ENCODE data around the gene COL8A2.

The COL8A2 gene

GRCh38 chr1:36125129-36125991 is at the start of gene COL8A2:
COL8A2 (minus strand) TSS chr1:36125222; CDS start chr1:36100242, 24,980 bp downstream.
- H3K9me3 ChIP-seq (ENCODE audit: insufficient read depth, low read length), result no peaks in the 10 kb centered on the region
- no peak for DNase-seq (ENCODE audit: low read depth, low spot score)
- H3K4me3 ChIP-seq (ENCODE audit: insufficient read length, low read depth), result peak within 1 kb of the TSS; percentile 17
- no peak for TF ChIP-seq YY1 (IDR thresholded peaks at IDR 0.05; ENCODE audit: insufficient read depth, insufficient read length)
- no peak for TF ChIP-seq ZNF274 (IDR thresholded peaks at IDR 0.05; ENCODE audit: low read depth, low read length)
- peak; percentile 74 for TF ChIP-seq SUZ12 (IDR thresholded peaks at IDR 0.05; ENCODE audit: extremely low read depth, insufficient read depth, insufficient read length)
- H3K27me3 ChIP-seq (ENCODE audit: insufficient read depth, insufficient read length), result peaks cover 49% of the 10 kb centered on the region
- peak within 1 kb of the TSS; percentile 68 for H3K9ac ChIP-seq (ENCODE audit: insufficient read length, low read depth)
- H3K36me3 ChIP-seq (ENCODE audit: insufficient read depth, insufficient read length, low read length), result no peaks in the 10 kb centered on the region
- peaks cover 20% of the 10 kb centered on the region for H3K4me1 ChIP-seq (ENCODE audit: insufficient read depth, insufficient read length)

DNA sequence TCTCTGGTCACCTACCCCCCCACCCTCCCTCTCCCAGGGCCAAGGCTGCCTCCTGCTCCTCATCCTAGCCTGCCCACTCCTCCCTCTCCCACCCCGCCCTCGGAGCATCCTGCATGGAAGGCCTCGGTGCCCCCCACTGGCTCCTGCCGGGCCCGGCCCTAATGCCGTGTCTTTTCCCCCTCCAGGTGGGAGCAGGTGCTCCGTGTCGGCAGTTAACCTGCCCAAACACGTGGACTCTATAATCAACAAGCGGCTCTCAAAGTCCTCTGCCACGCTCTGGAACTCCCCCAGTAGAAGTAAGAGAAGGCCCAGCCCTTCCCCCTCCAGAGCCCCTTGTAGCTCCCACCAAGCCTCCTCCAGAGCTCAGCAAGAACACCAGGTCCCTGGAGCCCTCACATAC is 49.7 kb upstream of the COL8A2 start:
- H3K27me3 ChIP-seq (ENCODE audit: insufficient read depth, insufficient read length), result no peaks in the 10 kb centered on the region
- peaks cover 95% of the 10 kb centered on the region for H3K36me3 ChIP-seq (ENCODE audit: insufficient read depth, insufficient read length, low read length)
- DNase-seq (ENCODE audit: low read depth, low spot score), result no peak
- no peaks in the 10 kb centered on the region for H3K9me3 ChIP-seq (ENCODE audit: insufficient read depth, low read length)
- H3K9ac ChIP-seq (ENCODE audit: insufficient read length, low read depth), result no peak overlapping the region
- peaks cover 37% of the 10 kb centered on the region for H3K4me1 ChIP-seq (ENCODE audit: insufficient read depth, insufficient read length)
- no peak for TF ChIP-seq ZNF274 (IDR thresholded peaks at IDR 0.05; ENCODE audit: low read depth, low read length)
- no peak for TF ChIP-seq SUZ12 (IDR thresholded peaks at IDR 0.05; ENCODE audit: extremely low read depth, insufficient read depth, insufficient read length)
- TF ChIP-seq YY1 (IDR thresholded peaks at IDR 0.05; ENCODE audit: insufficient read depth, insufficient read length), result no peak
- no peak overlapping the region for H3K4me3 ChIP-seq (ENCODE audit: insufficient read length, low read depth)

DNA sequence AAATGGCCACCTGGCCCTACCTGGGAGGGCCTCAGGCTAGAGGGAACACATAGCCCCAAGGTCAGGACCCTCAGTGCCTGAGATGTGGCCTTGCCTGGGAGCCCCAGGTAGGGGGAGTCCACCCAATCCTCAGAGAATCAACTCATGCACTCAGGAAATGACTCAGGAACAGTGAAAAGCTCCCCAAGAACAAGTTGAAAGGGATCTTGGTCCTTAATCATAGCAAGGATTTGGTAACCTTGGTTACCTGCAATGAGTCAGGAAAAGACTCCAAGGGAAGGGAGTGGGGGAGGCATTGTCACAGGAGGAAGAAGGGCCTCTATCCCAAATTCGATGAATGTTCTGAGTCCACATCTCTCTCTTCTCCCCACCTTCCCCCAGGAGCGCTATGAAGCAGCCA is 48.0 kb upstream of the COL8A2 start:
- no peaks in the 10 kb centered on the region for H3K9me3 ChIP-seq (ENCODE audit: insufficient read depth, low read length)
- H3K36me3 ChIP-seq (ENCODE audit: insufficient read depth, insufficient read length, low read length), result peaks cover 91% of the 10 kb centered on the region
- no peaks in the 10 kb centered on the region for H3K27me3 ChIP-seq (ENCODE audit: insufficient read depth, insufficient read length)
- H3K4me3 ChIP-seq (ENCODE audit: insufficient read length, low read depth), result no peak overlapping the region
- no peak overlapping the region for H3K9ac ChIP-seq (ENCODE audit: insufficient read length, low read depth)
- H3K4me1 ChIP-seq (ENCODE audit: insufficient read depth, insufficient read length), result peaks cover 28% of the 10 kb centered on the region
- no peak for DNase-seq (ENCODE audit: low read depth, low spot score)
- TF ChIP-seq SUZ12 (IDR thresholded peaks at IDR 0.05; ENCODE audit: extremely low read depth, insufficient read depth, insufficient read length) (no peak), ZNF274 (IDR thresholded peaks at IDR 0.05; ENCODE audit: low read depth, low read length) (no peak), YY1 (IDR thresholded peaks at IDR 0.05; ENCODE audit: insufficient read depth, insufficient read length) (no peak)

DNA sequence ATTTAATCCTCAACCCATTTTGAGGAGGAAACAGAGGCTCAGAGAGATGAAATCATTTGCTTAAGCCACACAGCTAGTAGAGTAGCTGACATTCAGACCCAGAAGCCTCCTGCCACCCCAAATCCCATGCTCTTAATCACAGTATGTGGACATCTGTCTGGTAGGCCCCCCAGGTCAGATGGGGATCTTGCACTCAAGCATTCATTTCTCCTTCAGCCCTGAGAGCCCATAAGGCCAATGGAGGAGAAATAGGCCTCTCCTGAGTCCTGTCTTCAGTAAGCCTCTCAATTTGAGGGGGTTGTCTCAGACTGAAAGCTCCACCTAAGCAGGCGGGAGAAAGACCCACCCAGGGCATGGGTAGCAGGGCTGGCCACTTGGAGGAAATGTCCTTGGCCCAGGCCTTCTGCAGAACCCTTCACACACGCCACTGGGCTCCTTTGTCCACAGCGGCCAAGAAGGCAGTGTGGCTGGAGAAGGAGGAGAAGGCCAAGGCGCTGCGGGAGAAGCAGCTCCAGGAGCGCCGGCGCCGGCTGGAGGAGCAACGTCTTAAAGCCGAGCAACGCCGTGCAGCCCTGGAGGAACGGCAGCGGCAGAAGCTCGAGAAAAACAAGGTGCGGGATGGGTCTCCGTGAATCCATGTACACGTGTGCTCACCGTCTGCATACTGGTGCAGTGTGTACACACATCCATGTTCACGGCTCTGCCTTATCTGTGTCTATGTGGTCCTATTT is 47.2 kb upstream of the COL8A2 start:
- H3K4me3 ChIP-seq (ENCODE audit: insufficient read length, low read depth), result no peak overlapping the region
- DNase-seq (ENCODE audit: low read depth, low spot score), result no peak
- no peak for TF ChIP-seq SUZ12 (IDR thresholded peaks at IDR 0.05; ENCODE audit: extremely low read depth, insufficient read depth, insufficient read length)
- TF ChIP-seq YY1 (IDR thresholded peaks at IDR 0.05; ENCODE audit: insufficient read depth, insufficient read length), result no peak
- no peak for TF ChIP-seq ZNF274 (IDR thresholded peaks at IDR 0.05; ENCODE audit: low read depth, low read length)
- H3K9ac ChIP-seq (ENCODE audit: insufficient read length, low read depth), result no peak overlapping the region
- H3K36me3 ChIP-seq (ENCODE audit: insufficient read depth, insufficient read length, low read length), result peaks cover 90% of the 10 kb centered on the region
- no peaks in the 10 kb centered on the region for H3K9me3 ChIP-seq (ENCODE audit: insufficient read depth, low read length)
- no peaks in the 10 kb centered on the region for H3K27me3 ChIP-seq (ENCODE audit: insufficient read depth, insufficient read length)
- H3K4me1 ChIP-seq (ENCODE audit: insufficient read depth, insufficient read length), result peaks cover 30% of the 10 kb centered on the region

- H3K36me3 ChIP-seq (ENCODE audit: insufficient read depth, insufficient read length, low read length), result peaks cover 88% of the 10 kb centered on the region
Observed at GRCh38 chr1:36170643-36171412, 45.8 kb upstream of the COL8A2 start.

GRCh38 chr1:36168514-36168913 is 43.5 kb upstream of the COL8A2 start:
- Histone ChIP-seq H3K9me3 (ENCODE audit: insufficient read depth, low read length) (no peaks in the 10 kb centered on the region), H3K4me1 (ENCODE audit: insufficient read depth, insufficient read length) (peaks cover 15% of the 10 kb centered on the region), H3K4me3 (ENCODE audit: insufficient read length, low read depth) (no peak overlapping the region), H3K27me3 (ENCODE audit: insufficient read depth, insufficient read length) (no peaks in the 10 kb centered on the region), H3K9ac (ENCODE audit: insufficient read length, low read depth) (no peak overlapping the region), H3K36me3 (ENCODE audit: insufficient read depth, insufficient read length, low read length) (peaks cover 82% of the 10 kb centered on the region)
- no peak for DNase-seq (ENCODE audit: low read depth, low spot score)
- TF ChIP-seq ZNF274 (IDR thresholded peaks at IDR 0.05; ENCODE audit: low read depth, low read length) (no peak), SUZ12 (IDR thresholded peaks at IDR 0.05; ENCODE audit: extremely low read depth, insufficient read depth, insufficient read length) (no peak), YY1 (IDR thresholded peaks at IDR 0.05; ENCODE audit: insufficient read depth, insufficient read length) (no peak)

More at GRCh38 chr1:36170643-36171412, 45.8 kb upstream of the COL8A2 start:
- no peak for DNase-seq (ENCODE audit: low read depth, low spot score)
- no peak for TF ChIP-seq SUZ12 (IDR thresholded peaks at IDR 0.05; ENCODE audit: extremely low read depth, insufficient read depth, insufficient read length)
- no peak for TF ChIP-seq ZNF274 (IDR thresholded peaks at IDR 0.05; ENCODE audit: low read depth, low read length)
- TF ChIP-seq YY1 (IDR thresholded peaks at IDR 0.05; ENCODE audit: insufficient read depth, insufficient read length), result no peak
- H3K4me1 ChIP-seq (ENCODE audit: insufficient read depth, insufficient read length), result peaks cover 29% of the 10 kb centered on the region
- H3K4me3 ChIP-seq (ENCODE audit: insufficient read length, low read depth), result no peak overlapping the region
- H3K9me3 ChIP-seq (ENCODE audit: insufficient read depth, low read length), result no peaks in the 10 kb centered on the region
- H3K27me3 ChIP-seq (ENCODE audit: insufficient read depth, insufficient read length), result no peaks in the 10 kb centered on the region
- no peak overlapping the region for H3K9ac ChIP-seq (ENCODE audit: insufficient read length, low read depth)

Data from NT2/D1 (cell line).